ENCODE data around the gene KRTAP12-3. TPM values are rescaled to one million over a fixed set of nuclear protein-coding genes. Genes with fewer than 3 reads are reported as not detected.
"Not testable (repeated sequence)": the region's sequence is repeated elsewhere in the genome, so short reads cannot be mapped to it uniquely, and the experiment has no call there.

Gene KRTAP12-3
- total RNA-seq (2021) (not detected in 2 replicates), Bru-seq, nascent RNA (not detected), BruChase-seq, experiment 1, labeled RNA remaining after a 2-hour chase (not detected), BruChase-seq, experiment 2, labeled RNA remaining after a 6-hour chase (not detected)
- long read RNA-seq: 0 reads

DNA sequence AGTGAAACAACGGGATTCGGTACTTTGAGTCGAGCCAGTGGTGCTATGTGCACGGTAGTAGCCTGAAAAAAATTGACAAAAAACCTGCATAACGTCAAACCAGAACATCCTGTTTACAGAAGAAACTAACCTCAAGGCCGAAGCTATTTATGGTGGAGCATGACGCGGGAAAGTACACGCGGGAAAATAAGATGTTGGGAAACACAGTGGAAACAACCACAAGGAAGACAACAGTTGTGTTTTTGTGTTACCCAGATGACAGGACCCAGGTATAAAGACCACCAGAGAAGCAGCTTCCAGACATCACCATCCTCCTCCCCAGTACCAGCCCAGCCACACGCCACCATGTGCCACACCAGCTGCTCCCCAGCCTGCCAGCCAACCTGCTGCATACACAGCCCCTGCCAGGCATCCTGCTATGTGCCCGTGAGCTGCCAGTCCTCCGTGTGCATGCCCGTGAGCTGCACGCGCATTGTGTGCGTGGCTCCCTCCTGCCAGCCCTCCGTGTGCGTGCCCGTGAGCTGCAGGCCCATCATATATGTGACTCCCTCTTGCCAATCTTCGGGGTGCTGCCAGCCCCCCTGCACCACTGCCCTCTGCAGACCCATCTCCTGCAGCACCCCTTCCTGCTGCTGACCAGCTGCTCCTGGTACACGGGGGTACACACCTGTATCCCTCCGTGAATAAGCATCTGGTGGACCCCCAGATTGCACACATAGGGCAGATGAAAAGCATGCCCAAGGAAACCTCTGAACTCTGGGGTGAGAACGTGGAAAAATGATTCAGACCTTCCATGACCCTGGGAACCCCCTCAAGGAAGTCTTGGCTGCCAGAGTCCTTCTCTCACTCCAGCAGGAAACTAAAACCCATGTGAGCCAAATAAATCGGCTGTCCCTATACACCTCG lies at the start of gene KRTAP12-3:
Gene KRTAP12-3, plus strand, starts transcription at position 298 of the 906 bp plus-strand sequence. Its CDS starts 48 bp downstream, at position 346.
- Histone ChIP-seq H3K4me3 (ENCODE audit: low read depth, low read length, poor library complexity, severe bottlenecking) (no peak within 1 kb of the TSS), H3K4me1 (ENCODE audit: insufficient read depth, low read length, poor library complexity, severe bottlenecking) (no peaks in the 10 kb centered on the region), H3K36me3 (ENCODE audit: insufficient read depth, low read length, poor library complexity, severe bottlenecking) (no peaks in the 10 kb centered on the region), H3K27ac (ENCODE audit: low read depth, low read length, poor library complexity, severe bottlenecking) (no peak within 1 kb of the TSS), H3K27me3 (replicated peaks; ENCODE audit: insufficient read depth, low read depth, low read length, poor library complexity) (no peaks in the 10 kb centered on the region), H3K9me3 (ENCODE audit: low read depth, low read length, poor library complexity, severe bottlenecking) (no peaks in the 10 kb centered on the region)
- ChIA-PET POLR2A (ENCODE audit: low non-redundant PET) (no interaction called here), CTCF (no interaction called here)
- DNase-seq (ENCODE audit: low spot score): no peak
- intact Hi-C loops (cut with micrococcal nuclease; ENCODE audit: unreplicated experiment): no loop called here
- TF ChIP-seq EZH2 (IDR thresholded peaks at IDR 0.05; ENCODE audit: borderline replicate concordance, low read depth, low read length, poor library complexity, severe bottlenecking) (no peak), CTCF (conservative IDR thresholded peaks at IDR 0.05; ENCODE audit: low read depth, low read length) (no peak)
- BruUV-seq (replicated peaks): no TSS peak

GRCh38 chr21:44609193-44609592 lies 48.5 kb upstream of the KRTAP12-3 start:
- Histone ChIP-seq H3K4me3 (ENCODE audit: low read depth, low read length, poor library complexity, severe bottlenecking) (no peak overlapping the region), H3K4me1 (ENCODE audit: insufficient read depth, low read length, poor library complexity, severe bottlenecking) (no peaks in the 10 kb centered on the region), H3K9me3 (ENCODE audit: low read depth, low read length, poor library complexity, severe bottlenecking) (peaks cover 25% of the 10 kb centered on the region), H3K36me3 (ENCODE audit: insufficient read depth, low read length, poor library complexity, severe bottlenecking) (no peaks in the 10 kb centered on the region), H3K27ac (ENCODE audit: low read depth, low read length, poor library complexity, severe bottlenecking) (no peak overlapping the region), H3K27me3 (replicated peaks; ENCODE audit: insufficient read depth, low read depth, low read length, poor library complexity) (no peaks in the 10 kb centered on the region)
- ChIA-PET POLR2A (ENCODE audit: low non-redundant PET) (no interaction called here), CTCF (no interaction called here)
- no peak for DNase-seq (ENCODE audit: low spot score)
- no TSS peak for BruUV-seq (replicated peaks)
- TF ChIP-seq CTCF (conservative IDR thresholded peaks at IDR 0.05; ENCODE audit: low read depth, low read length) (no peak), EZH2 (IDR thresholded peaks at IDR 0.05; ENCODE audit: borderline replicate concordance, low read depth, low read length, poor library complexity, severe bottlenecking) (no peak)
- intact Hi-C loops (cut with micrococcal nuclease; ENCODE audit: unreplicated experiment): loop anchor here (10.0 kb wide), 1 partner anchor 64 kb away; the partner anchor contains the start of gene KRTAP10-1

- H3K9me3 ChIP-seq (ENCODE audit: low read depth, low read length, poor library complexity, severe bottlenecking): peaks cover 25% of the 10 kb centered on the region
- CTCF ChIA-PET; DNase-seq (ENCODE audit: low spot score); H3K4me3 ChIP-seq (ENCODE audit: low read depth, low read length, poor library complexity, severe bottlenecking); H3K27ac ChIP-seq (ENCODE audit: low read depth, low read length, poor library complexity, severe bottlenecking); intact Hi-C loops (cut with micrococcal nuclease; ENCODE audit: unreplicated experiment); POLR2A ChIA-PET (ENCODE audit: low non-redundant PET); BruUV-seq (replicated peaks); H3K4me1 ChIP-seq (ENCODE audit: insufficient read depth, low read length, poor library complexity, severe bottlenecking); H3K27me3 ChIP-seq (replicated peaks; ENCODE audit: insufficient read depth, low read depth, low read length, poor library complexity); H3K36me3 ChIP-seq (ENCODE audit: insufficient read depth, low read length, poor library complexity, severe bottlenecking): not testable (repeated sequence)
Observed at GRCh38 chr21:44610157-44610843, 47.4 kb upstream of the KRTAP12-3 start.

All from A673 (cell line).